Measurements from ENCODE around the gene LIFR.

DNA sequence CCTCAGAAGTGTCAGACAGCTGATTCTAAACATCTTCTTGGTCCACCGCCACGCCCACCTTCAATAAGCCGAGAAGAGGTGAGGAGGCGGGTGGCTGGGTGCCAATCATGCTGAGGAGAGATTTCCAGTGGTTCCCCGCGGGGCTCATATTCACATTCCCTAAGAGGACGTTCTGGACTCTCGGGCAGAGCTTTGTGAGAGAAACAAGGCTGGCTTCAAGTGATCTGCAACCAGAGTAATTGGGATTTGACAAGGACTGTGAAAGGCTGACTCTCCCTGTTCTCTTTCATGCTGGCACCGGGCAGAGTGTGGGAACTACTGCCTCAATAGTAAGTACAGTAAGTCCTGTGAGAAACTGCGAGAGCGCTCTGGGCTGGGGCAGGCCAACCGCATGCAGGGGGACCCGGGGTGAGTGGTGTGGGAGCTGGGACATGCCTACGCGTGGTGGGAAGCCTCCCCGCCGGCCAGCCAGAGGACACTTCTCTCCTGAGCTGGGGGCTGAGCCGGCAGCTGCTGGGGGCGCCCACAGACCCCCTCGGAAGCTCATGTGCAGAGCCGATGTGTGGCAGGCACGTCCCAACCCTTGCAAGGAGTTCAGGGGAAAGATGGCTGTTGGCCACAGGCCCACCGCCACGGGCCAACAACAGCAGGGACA, 110.9 kb downstream of the LIFR start:
- TF ChIP-seq CTCF (IDR thresholded peaks at IDR 0.05) (no peak), ZFX (IDR thresholded peaks at IDR 0.05; ENCODE audit: borderline replicate concordance) (no peak)

Data from 22Rv1 (cell line).